Measurements from ENCODE around the gene SORT1. TPM values are rescaled to one million over a fixed set of nuclear protein-coding genes. Genes with fewer than 3 reads are reported as not detected.
A peak's percentile ranks its signal among the peaks of the same experiment; 100 is the strongest.

SORT1 gene
- total and polyA plus RNA-seq, 2 of the 13 experiments (the other 11 are each of a cell fraction or from before 2014, with no cell fraction given), result 32.4 to 93.0 TPM

DNA sequence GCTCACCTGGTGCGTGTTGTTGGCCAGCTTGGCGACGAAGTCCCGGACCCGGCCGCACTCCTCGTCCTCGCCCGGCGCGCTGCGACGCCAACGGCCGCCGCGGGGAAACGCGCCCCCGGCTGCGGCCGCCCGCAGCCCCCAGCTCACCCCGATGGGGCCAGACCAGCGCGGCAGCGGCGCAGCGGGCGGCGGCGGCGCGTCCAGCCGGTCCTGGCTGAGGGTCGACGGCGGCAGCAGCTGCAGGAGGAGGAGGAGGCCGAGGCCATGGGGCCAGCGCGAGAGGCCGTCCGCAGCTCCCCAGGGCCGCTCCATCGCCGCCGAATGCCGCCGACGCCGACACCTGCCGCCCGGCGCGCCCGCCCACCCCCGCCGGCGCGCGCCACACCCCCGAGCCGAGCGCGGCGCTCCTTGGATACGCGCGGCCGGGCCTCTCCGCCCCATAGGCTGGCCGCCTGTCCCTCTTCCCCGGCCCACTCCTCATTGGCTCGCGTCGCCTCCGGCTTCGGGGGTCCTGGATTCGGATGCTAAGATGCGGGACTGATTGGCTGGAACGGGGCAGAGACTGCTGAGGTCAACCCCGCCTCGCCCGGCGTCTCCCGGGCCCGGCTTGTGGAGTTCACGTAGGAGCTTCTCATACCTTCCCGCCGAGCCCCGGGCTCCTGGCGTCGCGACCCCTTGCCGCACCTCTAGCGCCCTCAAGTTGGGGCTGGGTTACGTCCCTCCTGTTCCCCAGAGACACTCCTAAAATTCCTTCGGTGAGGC lies at the start of gene SORT1 (continued):
- peak; percentile 68 for TF ChIP-seq POLR2G (IDR thresholded peaks at IDR 0.05; ENCODE audit: low read depth, low read length)
- TF ChIP-seq ZNF891 (CRISPR knock-in tag; IDR thresholded peaks at IDR 0.05), result peak; percentile 87
- TF ChIP-seq, protein P1, sequence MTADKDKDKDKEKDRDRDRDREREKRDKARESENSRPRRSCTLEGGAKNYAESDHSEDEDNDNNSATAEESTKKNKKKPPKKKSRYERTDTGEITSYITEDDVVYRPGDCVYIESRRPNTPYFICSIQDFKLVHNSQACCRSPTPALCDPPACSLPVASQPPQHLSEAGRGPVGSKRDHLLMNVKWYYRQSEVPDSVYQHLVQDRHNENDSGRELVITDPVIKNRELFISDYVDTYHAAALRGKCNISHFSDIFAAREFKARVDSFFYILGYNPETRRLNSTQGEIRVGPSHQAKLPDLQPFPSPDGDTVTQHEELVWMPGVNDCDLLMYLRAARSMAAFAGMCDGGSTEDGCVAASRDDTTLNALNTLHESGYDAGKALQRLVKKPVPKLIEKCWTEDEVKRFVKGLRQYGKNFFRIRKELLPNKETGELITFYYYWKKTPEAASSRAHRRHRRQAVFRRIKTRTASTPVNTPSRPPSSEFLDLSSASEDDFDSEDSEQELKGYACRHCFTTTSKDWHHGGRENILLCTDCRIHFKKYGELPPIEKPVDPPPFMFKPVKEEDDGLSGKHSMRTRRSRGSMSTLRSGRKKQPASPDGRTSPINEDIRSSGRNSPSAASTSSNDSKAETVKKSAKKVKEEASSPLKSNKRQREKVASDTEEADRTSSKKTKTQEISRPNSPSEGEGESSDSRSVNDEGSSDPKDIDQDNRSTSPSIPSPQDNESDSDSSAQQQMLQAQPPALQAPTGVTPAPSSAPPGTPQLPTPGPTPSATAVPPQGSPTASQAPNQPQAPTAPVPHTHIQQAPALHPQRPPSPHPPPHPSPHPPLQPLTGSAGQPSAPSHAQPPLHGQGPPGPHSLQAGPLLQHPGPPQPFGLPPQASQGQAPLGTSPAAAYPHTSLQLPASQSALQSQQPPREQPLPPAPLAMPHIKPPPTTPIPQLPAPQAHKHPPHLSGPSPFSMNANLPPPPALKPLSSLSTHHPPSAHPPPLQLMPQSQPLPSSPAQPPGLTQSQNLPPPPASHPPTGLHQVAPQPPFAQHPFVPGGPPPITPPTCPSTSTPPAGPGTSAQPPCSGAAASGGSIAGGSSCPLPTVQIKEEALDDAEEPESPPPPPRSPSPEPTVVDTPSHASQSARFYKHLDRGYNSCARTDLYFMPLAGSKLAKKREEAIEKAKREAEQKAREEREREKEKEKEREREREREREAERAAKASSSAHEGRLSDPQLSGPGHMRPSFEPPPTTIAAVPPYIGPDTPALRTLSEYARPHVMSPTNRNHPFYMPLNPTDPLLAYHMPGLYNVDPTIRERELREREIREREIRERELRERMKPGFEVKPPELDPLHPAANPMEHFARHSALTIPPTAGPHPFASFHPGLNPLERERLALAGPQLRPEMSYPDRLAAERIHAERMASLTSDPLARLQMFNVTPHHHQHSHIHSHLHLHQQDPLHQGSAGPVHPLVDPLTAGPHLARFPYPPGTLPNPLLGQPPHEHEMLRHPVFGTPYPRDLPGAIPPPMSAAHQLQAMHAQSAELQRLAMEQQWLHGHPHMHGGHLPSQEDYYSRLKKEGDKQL (CRISPR knock-in tag; IDR thresholded peaks at IDR 0.05; ENCODE audit: low read depth), result no peak
- TF ChIP-seq ZNF33B (CRISPR knock-in tag; IDR thresholded peaks at IDR 0.05), result no peak
- TF ChIP-seq RFX5 (IDR thresholded peaks at IDR 0.05; ENCODE audit: low read depth, low read length), result 0 out of 2 replicates have a peak, but pooled peaks have one; percentile 51
- no peak for TF ChIP-seq ZNF382 (CRISPR knock-in tag; IDR thresholded peaks at IDR 0.05; ENCODE audit: borderline replicate concordance)
- TF ChIP-seq SMAD3 (CRISPR knock-in tag; IDR thresholded peaks at IDR 0.05), result no peak
- TF ChIP-seq ZNF768 (CRISPR knock-in tag; IDR thresholded peaks at IDR 0.05), result no peak
- TF ChIP-seq SP1 (IDR thresholded peaks at IDR 0.05), result no peak
- TF ChIP-seq SP1 (CRISPR knock-in tag; IDR thresholded peaks at IDR 0.05), result peak; percentile 66
- no peak for TF ChIP-seq HDAC6 (IDR thresholded peaks at IDR 0.05; ENCODE audit: low read depth, low read length)
- TF ChIP-seq RBFOX2 (IDR thresholded peaks at IDR 0.05; ENCODE audit: low read depth, low read length), result peak; percentile 74
- TF ChIP-seq SOX13 (IDR thresholded peaks at IDR 0.05), result no peak
- TF ChIP-seq SOX13 (CRISPR knock-in tag; conservative IDR thresholded peaks at IDR 0.05 in 1 of 2, IDR thresholded peaks at IDR 0.05 in 1 of 2), result no peak; a peak in 1 of 4 replicates
- no peak for TF ChIP-seq ZNF609 (CRISPR knock-in tag; IDR thresholded peaks at IDR 0.05; ENCODE audit: borderline replicate concordance)
- TF ChIP-seq, protein P2, sequence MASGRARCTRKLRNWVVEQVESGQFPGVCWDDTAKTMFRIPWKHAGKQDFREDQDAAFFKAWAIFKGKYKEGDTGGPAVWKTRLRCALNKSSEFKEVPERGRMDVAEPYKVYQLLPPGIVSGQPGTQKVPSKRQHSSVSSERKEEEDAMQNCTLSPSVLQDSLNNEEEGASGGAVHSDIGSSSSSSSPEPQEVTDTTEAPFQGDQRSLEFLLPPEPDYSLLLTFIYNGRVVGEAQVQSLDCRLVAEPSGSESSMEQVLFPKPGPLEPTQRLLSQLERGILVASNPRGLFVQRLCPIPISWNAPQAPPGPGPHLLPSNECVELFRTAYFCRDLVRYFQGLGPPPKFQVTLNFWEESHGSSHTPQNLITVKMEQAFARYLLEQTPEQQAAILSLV (CRISPR knock-in tag; IDR thresholded peaks at IDR 0.05; ENCODE audit: borderline replicate concordance), result no peak
- 0 out of 2 replicates have a peak, but pooled peaks have one; percentile 42 for TF ChIP-seq DMAP1 (CRISPR knock-in tag; IDR thresholded peaks at IDR 0.05)
- TF ChIP-seq ZNF629 (CRISPR knock-in tag; conservative IDR thresholded peaks at IDR 0.05), result no peak
- TF ChIP-seq SRSF1 (optimal IDR thresholded peaks at IDR 0.05; ENCODE audit: low read depth, low read length), result no peak
